Right lobe of liver (tissue), 6 donors: ENCODE data around the gene ZNF415. TPM values are rescaled to one million over a fixed set of nuclear protein-coding genes. Genes with fewer than 3 reads are reported as not detected.
"Not testable (repeated sequence)": the region's sequence is repeated elsewhere in the genome, so short reads cannot be mapped to it uniquely, and the experiment has no call there.

Source experiments
- ATAC-seq, 4 donors: fragments of 200-7000 bp; cut with Tn5 transposase; one replicate each; pipeline ENCODE4 v1.9.1; 2020; ENCODE audit warnings: mild to moderate bottlenecking in 4 of 4, moderate library complexity in 4 of 4
- DNase-seq, 3 donors: peaks; one replicate each; pipeline ENCODE4 v3.0.0-alpha.2; 2020
- H3K27ac ChIP-seq, 3 donors: fragments of 200-600 bp; one replicate each; pipeline ENCODE4 v1.8.0; 2022
- H3K27me3 ChIP-seq, 2 donors: fragments of 200-600 bp; one replicate each; pipeline ENCODE4 v1.8.0; 2022
- H3K36me3 ChIP-seq, 4 donors: fragments of 200-600 bp; sonication (generic) in 1 of 4; one replicate each; pipeline versions ENCODE4 v1.5.1 to v1.8.0; 2017 to 2022; ENCODE audit warnings: control low read depth in 1 of 4
- H3K4me1 ChIP-seq, 4 donors: fragments of 200-600 bp; sonication (generic) in 1 of 4; one replicate each; pipeline versions ENCODE4 v1.5.1 to v1.8.0; 2017 to 2022; ENCODE audit warnings: control low read depth in 1 of 4
- H3K4me3 ChIP-seq, 3 donors: fragments of 200-600 bp; one replicate each; pipeline ENCODE4 v1.8.0; 2022
- H3K9me3 ChIP-seq, 4 donors: fragments of 200-600 bp; sonication (generic) in 1 of 4; one replicate each; pipeline versions ENCODE4 v1.5.1 to v1.8.0; 2017 to 2022; ENCODE audit warnings: control low read depth in 1 of 4
- CTCF ChIP-seq, 4 donors: fragments of 200-600 bp in 3 of 4; fragments of 450-650 bp in 1 of 4; IDR thresholded peaks; one replicate each; pipeline versions ENCODE4 v1.5.1 to v1.8.0; 2016 to 2022; ENCODE audit warnings: antibody characterized with exemption in 4 of 4, mild to moderate bottlenecking in 2 of 4
- POLR2A ChIP-seq: fragments of 450-650 bp; IDR thresholded peaks from one replicate; pipeline ENCODE4 v1.6.1; 2017; ENCODE audit warnings: antibody characterized with exemption, mild to moderate bottlenecking
- WGBS: methylation state at CpG from one replicate; pipeline ENCODE4 v1.1.6; 2018; ENCODE audit warnings: low coverage, low lambda C conversion rate; ENCODE audit not compliant: insufficient coverage; ENCODE audit errors: missing lambda C conversion rate; 5-methylcytosine and 5-hydroxymethylcytosine counted together
- intact Hi-C, 2 donors: fragments of 100-400 bp; cut with DNase I; formaldehyde crosslinking; loops; one replicate each; pipeline versions ENCODE4 v1.11.2 to v1.14.1; 2022
- total RNA-seq, 6 experiments: library from RNA; depleted of rRNA in 2 of 6; stranded (reverse); fragments of >200 nt in 2 of 6; fragmentation: NEBNext Ultra II Directional in 3 of 6; extraction: Animal tissue kit (Norgen Biotek cat#: 25700) in 3 of 6; gene quantifications; one replicate each; pipeline versions ENCODE4 v1.1.0 to v1.2.4, GENCODE V29; 2016 to 2023
- donor health status: DM: no; HTN: yes; CAD: no.
- donor health status: DM: no; HTN: no; CAD: no.
- donor health status: DM: no; HTN: no; CAD: no.
- donor health status: DM: no; HTN: yes; CAD: no.
- donor health status: DM: no; HTN: yes; CAD: no.

The ZNF415 gene
- total RNA-seq, 6 experiments from 2014 or later: 0.12 to 1.3 (median 0.47) TPM

- ATAC-seq: no peak
- WGBS: 10% methylated on average over 1 of the region's 1 CpG
- H3K27ac ChIP-seq: no peak overlapping the region
These were observed 31.2 kb downstream of the ZNF415 start for GRCh38 chr19:53101518-53101917.

GRCh38 chr19:53098570-53098969 is 34.1 kb downstream of the ZNF415 start:
- H3K36me3 ChIP-seq, H3K27me3 ChIP-seq, intact Hi-C loops, H3K27ac ChIP-seq, H3K4me1 ChIP-seq, H3K9me3 ChIP-seq, DNase-seq, ATAC-seq, H3K4me3 ChIP-seq: not testable (repeated sequence)
- 87% methylated on average over 14 of the region's 14 CpGs for WGBS

More at GRCh38 chr19:53101518-53101917, 31.2 kb downstream of the ZNF415 start:
- H3K9me3 ChIP-seq: no peaks in the 10 kb centered on the region
- peaks cover 0 to 4% (median 0%) of the 10 kb centered on the region in 4 donors for H3K4me1 ChIP-seq
- intact Hi-C loops: no loop called here
- TF ChIP-seq POLR2A (no peak), CTCF (IDR thresholded peaks at IDR 0.05) (no peak)
- H3K36me3 ChIP-seq: no peaks in the 10 kb centered on the region
- H3K4me3 ChIP-seq: peak overlapping the region in 1 of 3 donors; percentile 62
- DNase-seq: no peak
- no peaks in the 10 kb centered on the region for H3K27me3 ChIP-seq

- H3K4me1 ChIP-seq, H3K4me3 ChIP-seq, DNase-seq, H3K27me3 ChIP-seq, H3K9me3 ChIP-seq, intact Hi-C loops, H3K27ac ChIP-seq, H3K36me3 ChIP-seq: not testable (repeated sequence)
- ATAC-seq: peak; percentile 26 to 74 (median 48)
- WGBS: 63% methylated on average over 3 of the region's 10 CpGs
These were observed 35.6 kb downstream of the ZNF415 start for GRCh38 chr19:53096982-53097690.

GRCh38 chr19:53096579-53096978 is 36.1 kb downstream of the ZNF415 start:
- H3K36me3 ChIP-seq, H3K4me3 ChIP-seq, DNase-seq, intact Hi-C loops, H3K4me1 ChIP-seq, H3K9me3 ChIP-seq, H3K27ac ChIP-seq, H3K27me3 ChIP-seq: not testable (repeated sequence)
- peak in 1 of 4 donors; percentile 38 for ATAC-seq
- WGBS: 0% methylated on average over 1 of the region's 6 CpGs

- no peak overlapping the region for H3K4me3 ChIP-seq
- H3K36me3 ChIP-seq: peaks cover 5 to 11% (median 7%) of the 10 kb centered on the region in 4 donors
- no peak overlapping the region for H3K27ac ChIP-seq
- TF ChIP-seq CTCF (IDR thresholded peaks at IDR 0.05) (no peak), POLR2A (no peak)
- no peaks in the 10 kb centered on the region for H3K4me1 ChIP-seq
- no peak for DNase-seq
- no peaks in the 10 kb centered on the region for H3K9me3 ChIP-seq
- ATAC-seq: peak; percentile 42 to 56 (median 53)
- no peaks in the 10 kb centered on the region for H3K27me3 ChIP-seq
- intact Hi-C loops: no loop called here
- 84% methylated on average over 17 of the region's 29 CpGs for WGBS
These were observed 37.7 kb downstream of the ZNF415 start for GRCh38 chr19:53094754-53095575.

GRCh38 chr19:53092723-53093122 is 40.0 kb downstream of the ZNF415 start:
- H3K27ac ChIP-seq: no peak overlapping the region
- H3K27me3 ChIP-seq: no peaks in the 10 kb centered on the region
- peaks cover 5 to 11% (median 7%) of the 10 kb centered on the region in 4 donors for H3K36me3 ChIP-seq
- intact Hi-C loops: no loop called here
- 0% methylated on average over 1 of the region's 1 CpG for WGBS
- ATAC-seq (no peak), DNase-seq (no peak)
- H3K9me3 ChIP-seq: no peaks in the 10 kb centered on the region
- no peak overlapping the region for H3K4me3 ChIP-seq
- H3K4me1 ChIP-seq: no peaks in the 10 kb centered on the region
- TF ChIP-seq CTCF (IDR thresholded peaks at IDR 0.05) (no peak), POLR2A (no peak)
